Posterior cingulate gyrus (tissue), 11 donors: ENCODE results near the gene TUBGCP6.
"Not testable (repeated sequence)": the region's sequence is repeated elsewhere in the genome, so short reads cannot be mapped to it uniquely, and the experiment has no call there.

Experiments used
- DNase-seq, 10 donors: peaks; one replicate each; pipeline versions ENCODE4 v3.0.0 to v3.0.0-alpha.2; 2020 to 2021; ENCODE audit warnings: mixed read lengths in 3 of 10
- intact Hi-C: fragments of 100-400 bp; cut with DNase I; formaldehyde crosslinking; loops from one replicate; pipeline ENCODE4 v1.15.1; 2023

The TUBGCP6 gene

GRCh38 chr22:50177537-50178470 is 67.0 kb downstream of the TUBGCP6 start:
- peak in 1 of 10 donors; percentile 61 for DNase-seq
- intact Hi-C loops: no loop called here

GRCh38 chr22:50176850-50177536 is 67.8 kb downstream of the TUBGCP6 start:
- intact Hi-C loops: no loop called here
- DNase-seq: peak in 1 of 10 donors; percentile 66

GRCh38 chr22:50175921-50176849 is 68.6 kb downstream of the TUBGCP6 start:
- peak in 1 of 10 donors; percentile 59 for DNase-seq
- intact Hi-C loops: no loop called here

GRCh38 chr22:50175191-50175461 is 69.7 kb downstream of the TUBGCP6 start:
- intact Hi-C loops: no loop called here
- DNase-seq: no peak

GRCh38 chr22:50174382-50175190 is 70.2 kb downstream of the TUBGCP6 start:
- intact Hi-C loops: no loop called here
- DNase-seq: peak in 1 of 10 donors; percentile 69

GRCh38 chr22:50173983-50174355 is 70.9 kb downstream of the TUBGCP6 start:
- intact Hi-C loops: no loop called here
- no peak for DNase-seq

GRCh38 chr22:50173311-50173982 is 71.4 kb downstream of the TUBGCP6 start:
- DNase-seq: peak in 1 of 10 donors; percentile 60
- intact Hi-C loops: no loop called here

GRCh38 chr22:50171965-50172421 is 72.8 kb downstream of the TUBGCP6 start:
- intact Hi-C loops: no loop called here
- DNase-seq: peak in 1 of 10 donors; percentile 73

GRCh38 chr22:50171319-50171964 is 73.4 kb downstream of the TUBGCP6 start:
- peak in 1 of 10 donors; percentile 74 for DNase-seq

GRCh38 chr22:50170453-50171318 is 74.1 kb downstream of the TUBGCP6 start, which contains the start of gene PANX2:
TSS of gene PANX2 (plus strand) at chr22:50170731. CDS start at chr22:50170731, 0 bp downstream.
- intact Hi-C loops: no loop called here
- peak in 2 of 10 donors; percentile 75 to 88 for DNase-seq

More at GRCh38 chr22:50171319-50171964, 73.4 kb downstream of the TUBGCP6 start:
- intact Hi-C loops: no loop called here

- intact Hi-C loops: no loop called here
- peak in 2 of 10 donors; percentile 75 to 88 for DNase-seq
Measured at GRCh38 chr22:50169774-50170341, 75.0 kb downstream of the TUBGCP6 start.

GRCh38 chr22:50169181-50169759 is 75.6 kb downstream of the TUBGCP6 start:
- intact Hi-C loops: no loop called here
- peak in 2 of 10 donors; percentile 66 to 70 for DNase-seq

- intact Hi-C loops, DNase-seq: not testable (repeated sequence)
Measured at GRCh38 chr22:50168490-50169180, 76.2 kb downstream of the TUBGCP6 start.

- intact Hi-C loops: no loop called here
- DNase-seq: peak in 1 of 10 donors; percentile 56
Measured at GRCh38 chr22:50167689-50168489, 76.9 kb downstream of the TUBGCP6 start.
